ENCODE data around the gene DPEP3.
"Not testable (repeated sequence)": the region's sequence is repeated elsewhere in the genome, so short reads cannot be mapped to it uniquely, and the experiment has no call there.

The DPEP3 gene, protein sequence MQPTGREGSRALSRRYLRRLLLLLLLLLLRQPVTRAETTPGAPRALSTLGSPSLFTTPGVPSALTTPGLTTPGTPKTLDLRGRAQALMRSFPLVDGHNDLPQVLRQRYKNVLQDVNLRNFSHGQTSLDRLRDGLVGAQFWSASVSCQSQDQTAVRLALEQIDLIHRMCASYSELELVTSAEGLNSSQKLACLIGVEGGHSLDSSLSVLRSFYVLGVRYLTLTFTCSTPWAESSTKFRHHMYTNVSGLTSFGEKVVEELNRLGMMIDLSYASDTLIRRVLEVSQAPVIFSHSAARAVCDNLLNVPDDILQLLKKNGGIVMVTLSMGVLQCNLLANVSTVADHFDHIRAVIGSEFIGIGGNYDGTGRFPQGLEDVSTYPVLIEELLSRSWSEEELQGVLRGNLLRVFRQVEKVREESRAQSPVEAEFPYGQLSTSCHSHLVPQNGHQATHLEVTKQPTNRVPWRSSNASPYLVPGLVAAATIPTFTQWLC

GRCh38 chr16:67979955-67980678, at the start of gene DPEP3:
Gene DPEP3, minus strand, starts transcription at chr16:67980499. Its CDS starts 119 bp downstream, at chr16:67980380.
- no peak for TF ChIP-seq POLR2A (IDR thresholded peaks at IDR 0.05; ENCODE audit: low read depth, low read length)
- DNase-seq (ENCODE audit: insufficient read length, low spot score) = no peak
- no peak for FAIRE-seq

DNA sequence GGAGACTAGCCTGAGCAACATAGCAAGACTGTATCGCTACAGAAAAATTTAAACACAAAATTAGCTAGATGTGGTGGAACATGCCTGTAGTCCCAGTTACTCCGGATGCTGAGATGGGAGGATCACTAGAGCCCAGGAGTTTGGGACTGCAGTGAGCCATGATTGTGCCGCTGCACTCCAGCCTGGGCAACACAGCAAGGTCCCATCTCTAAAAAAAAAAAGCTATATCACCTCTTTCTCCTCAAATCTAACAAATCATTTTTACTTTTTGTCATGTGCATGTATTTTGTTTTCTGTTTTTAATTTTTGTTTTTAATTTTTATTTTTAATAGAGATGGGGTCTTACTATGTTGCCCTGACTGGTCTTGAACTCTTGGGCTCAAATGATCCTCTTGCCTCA, 48.7 kb upstream of the DPEP3 start:
- TF ChIP-seq POLR2A (IDR thresholded peaks at IDR 0.05; ENCODE audit: low read depth, low read length) = no peak
- FAIRE-seq (no peak), DNase-seq (ENCODE audit: insufficient read length, low spot score) (no peak)

- TF ChIP-seq POLR2A (IDR thresholded peaks at IDR 0.05; ENCODE audit: low read depth, low read length) = peak; percentile 61; the same call in 1 of the 2 replicates
Measured at GRCh38 chr16:68022728-68023537, 42.6 kb upstream of the DPEP3 start, which contains the start of the genes DDX28 and DUS2. Gene DDX28, minus strand, starts transcription at chr16:68023232. Its CDS starts 30 bp downstream, at chr16:68023202. Gene DUS2, plus strand, starts transcription at chr16:68023284. Its CDS starts 14,740 bp downstream, at chr16:68038024.

GRCh38 chr16:68022278-68022727, 42.0 kb upstream of the DPEP3 start:
- DNase-seq (ENCODE audit: insufficient read length, low spot score) = no peak
- no peak for FAIRE-seq
- no peak for TF ChIP-seq POLR2A (IDR thresholded peaks at IDR 0.05; ENCODE audit: low read depth, low read length)

More at GRCh38 chr16:68022728-68023537, 42.6 kb upstream of the DPEP3 start, which contains the start of the genes DDX28 and DUS2:
- no peak for FAIRE-seq
- peak; percentile 48 for DNase-seq (ENCODE audit: insufficient read length, low spot score)

GRCh38 chr16:68021490-68021889, 41.2 kb upstream of the DPEP3 start:
- TF ChIP-seq POLR2A (IDR thresholded peaks at IDR 0.05; ENCODE audit: low read depth, low read length) = no peak
- DNase-seq (ENCODE audit: insufficient read length, low spot score) (no peak), FAIRE-seq (no peak)

DNA sequence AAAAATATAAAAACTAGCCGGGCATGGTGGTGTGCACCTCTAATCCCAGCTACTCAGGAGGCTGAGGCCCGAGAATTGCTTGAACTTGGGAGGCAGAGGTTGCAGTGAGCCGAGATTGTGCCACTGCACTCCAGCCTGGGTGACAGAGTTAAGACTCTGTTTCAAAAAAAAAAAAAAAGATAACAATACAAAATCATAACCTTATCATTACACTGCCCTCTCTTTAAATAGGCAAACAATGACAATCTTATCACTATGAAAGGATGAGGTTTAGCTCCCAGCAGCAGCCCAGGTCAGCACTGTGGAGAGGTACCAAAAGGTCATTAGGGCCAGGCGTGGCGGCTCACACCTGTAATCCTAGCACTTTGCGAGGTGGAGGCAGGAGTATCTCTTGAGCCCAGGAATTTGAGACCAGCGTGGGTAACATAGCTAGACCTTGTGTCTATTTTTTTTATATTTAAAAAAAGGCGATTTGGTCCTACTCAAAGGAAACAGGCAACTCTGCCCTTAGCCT, 38.9 kb upstream of the DPEP3 start:
- no peak for DNase-seq (ENCODE audit: insufficient read length, low spot score)
- FAIRE-seq = no peak
- no peak for TF ChIP-seq POLR2A (IDR thresholded peaks at IDR 0.05; ENCODE audit: low read depth, low read length)

GRCh38 chr16:68015681-68016080, 35.4 kb upstream of the DPEP3 start, which contains the start of gene DPEP2NB:
Gene DPEP2NB, minus strand, starts transcription at chr16:68015911. Its CDS starts 141 bp downstream, at chr16:68015770.
- no peak for TF ChIP-seq POLR2A (IDR thresholded peaks at IDR 0.05; ENCODE audit: low read depth, low read length)
- FAIRE-seq (no peak), DNase-seq (ENCODE audit: insufficient read length, low spot score) (no peak)

DNA sequence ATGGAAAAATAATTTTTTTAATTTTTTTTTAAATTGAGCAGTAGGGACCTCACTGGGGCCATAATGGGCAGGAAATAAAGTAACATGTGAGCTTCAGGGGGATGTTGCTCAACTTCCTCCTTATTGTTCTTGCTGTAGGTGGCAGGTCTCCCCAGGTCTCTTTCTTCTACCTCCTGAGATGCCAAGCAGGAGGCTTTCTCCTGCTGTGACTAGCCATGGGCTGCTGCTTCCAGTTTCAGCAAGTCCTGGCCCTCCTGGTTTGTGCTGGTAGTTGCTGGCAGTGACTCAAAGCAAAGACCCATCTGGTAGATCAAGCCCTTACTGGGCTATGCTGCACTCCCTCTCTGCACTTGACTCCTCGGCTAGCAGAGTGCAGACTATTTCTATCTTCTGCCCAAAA, 33.1 kb upstream of the DPEP3 start:
- no peak for DNase-seq (ENCODE audit: insufficient read length, low spot score)
- FAIRE-seq = no peak

GRCh38 chr16:68009872-68010271, 29.6 kb upstream of the DPEP3 start:
- FAIRE-seq; DNase-seq (ENCODE audit: insufficient read length, low spot score): not testable (repeated sequence)

More for the DNA sequence above, 33.1 kb upstream of the DPEP3 start:
- TF ChIP-seq POLR2A (IDR thresholded peaks at IDR 0.05; ENCODE audit: low read depth, low read length) = no peak

GRCh38 chr16:68009157-68009735, 28.9 kb upstream of the DPEP3 start:
- FAIRE-seq = no peak

GRCh38 chr16:68005786-68006286, 25.5 kb upstream of the DPEP3 start:
- DNase-seq (ENCODE audit: insufficient read length, low spot score) = no peak
- no peak for TF ChIP-seq POLR2A (IDR thresholded peaks at IDR 0.05; ENCODE audit: low read depth, low read length)
- FAIRE-seq = no peak

More at GRCh38 chr16:68009157-68009735, 28.9 kb upstream of the DPEP3 start:
- DNase-seq (ENCODE audit: insufficient read length, low spot score) = no peak
- TF ChIP-seq POLR2A (IDR thresholded peaks at IDR 0.05; ENCODE audit: low read depth, low read length) = no peak

DNA sequence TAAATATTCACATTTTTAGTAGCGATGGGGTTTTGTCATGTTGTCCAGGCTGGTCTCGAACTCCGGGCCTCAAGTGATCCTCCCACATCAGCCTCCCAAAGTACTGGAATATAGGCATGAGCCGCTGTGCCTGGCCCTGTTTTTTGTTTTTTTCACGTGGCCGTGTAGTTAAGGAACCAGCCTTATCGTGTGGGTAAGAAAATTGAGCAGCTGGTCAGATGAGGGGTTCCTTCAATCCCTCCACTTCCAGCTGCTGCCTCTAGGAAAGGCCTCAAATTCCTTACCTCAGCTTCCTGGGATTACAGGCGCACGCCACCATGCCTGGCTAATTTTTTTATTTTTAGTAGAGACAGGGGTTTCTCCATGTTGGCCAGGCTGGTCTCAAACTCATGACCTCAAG, 24.9 kb upstream of the DPEP3 start:
- DNase-seq (ENCODE audit: insufficient read length, low spot score) = no peak
- no peak for TF ChIP-seq POLR2A (IDR thresholded peaks at IDR 0.05; ENCODE audit: low read depth, low read length)
- FAIRE-seq = no peak
